ENCODE data around the gene AFDN.

Gene AFDN

GRCh38 chr6:168021581-168021980 lies 194.9 kb downstream of the AFDN start:
- no peak for TF ChIP-seq CTCF (IDR thresholded peaks at IDR 0.05; ENCODE audit: control insufficient read depth, extremely low read depth, insufficient read depth)
- no peak for DNase-seq (ENCODE audit: low read depth)
- no peak overlapping the region for H3K4me3 ChIP-seq (ENCODE audit: low read depth, low read length)
